NCI-H510A treated with DMSO at 0.1 percent for 48 hours (cell line): Measurements from ENCODE around the gene ARL4A.
A peak's percentile ranks its signal among the peaks of the same experiment; 100 is the strongest.

Experiments
- DNase-seq: peaks from one replicate; lab custom pipeline; 2025; lab: John Stamatoyannopoulos, UW

ARL4A gene

DNA sequence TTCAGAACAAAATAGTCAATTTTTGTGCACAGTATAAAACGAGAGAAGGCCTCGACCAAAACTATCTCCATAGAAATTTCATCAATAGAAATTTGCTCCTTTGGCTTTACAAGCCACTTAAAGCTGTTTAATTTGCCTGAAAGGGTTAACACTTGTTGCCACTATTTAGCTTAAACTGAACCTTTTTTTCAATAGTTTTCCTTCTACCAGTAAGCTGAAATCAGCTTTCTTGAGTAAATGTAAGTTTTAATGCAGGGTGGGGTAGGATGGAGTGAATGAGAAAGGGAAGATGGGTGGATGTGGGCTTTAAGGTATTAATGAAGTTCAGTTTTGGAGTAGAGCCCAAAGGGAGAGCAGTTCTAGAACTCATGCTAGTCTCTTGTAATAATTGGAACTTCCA is 39.5 kb downstream of the ARL4A start:
- no peak for DNase-seq

DNA sequence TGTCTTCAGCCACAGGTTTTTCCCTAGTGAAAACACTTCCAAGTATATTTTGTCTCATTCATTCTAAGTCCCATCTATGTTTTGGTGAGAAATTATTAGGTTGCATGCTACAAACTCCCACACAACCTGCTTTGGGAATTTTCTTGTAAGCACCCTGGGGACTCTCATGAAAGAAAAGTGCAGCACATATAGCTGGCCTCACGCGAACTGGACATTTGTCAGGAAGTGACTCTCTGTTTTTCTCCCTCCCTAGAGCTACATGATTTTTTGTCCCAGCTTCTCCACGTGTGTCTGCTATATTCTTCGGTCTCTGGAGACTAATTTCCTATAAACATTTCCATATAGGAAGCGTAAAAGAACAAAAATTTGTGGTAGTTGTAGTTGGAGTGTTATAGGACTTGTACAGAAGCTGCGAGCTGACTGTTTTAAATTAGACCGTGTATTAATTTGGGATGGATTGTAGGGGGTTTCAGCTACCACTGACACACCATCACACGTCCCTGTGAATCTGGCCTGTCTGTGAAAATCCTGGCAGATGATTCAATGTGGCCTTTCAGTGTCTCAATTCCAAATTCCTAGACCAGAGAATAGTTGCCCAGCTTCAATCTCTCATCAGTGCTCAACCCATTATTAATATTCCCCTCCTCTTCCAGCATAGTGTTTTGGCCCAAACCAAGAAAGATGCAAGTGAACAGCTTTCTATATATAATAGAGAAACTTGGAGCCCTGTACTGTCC is 40.2 kb downstream of the ARL4A start:
- DNase-seq: no peak

DNA sequence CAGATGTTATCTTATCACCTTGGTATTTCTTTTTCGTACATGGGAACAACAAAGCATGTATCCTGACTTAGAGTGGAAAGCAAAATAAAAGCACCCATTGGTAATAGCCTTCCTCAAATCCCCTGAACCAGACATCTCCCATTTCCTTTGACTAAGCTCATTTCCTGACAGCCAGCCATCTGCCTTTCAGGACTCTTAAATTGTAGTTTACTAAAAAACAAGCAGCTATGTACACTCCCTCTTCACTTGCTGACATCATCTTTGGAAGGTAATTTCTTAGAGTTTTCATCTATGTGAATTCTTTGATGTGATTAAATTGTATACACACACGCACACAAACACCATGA is 40.7 kb downstream of the ARL4A start:
- DNase-seq: peak; percentile 25

DNA sequence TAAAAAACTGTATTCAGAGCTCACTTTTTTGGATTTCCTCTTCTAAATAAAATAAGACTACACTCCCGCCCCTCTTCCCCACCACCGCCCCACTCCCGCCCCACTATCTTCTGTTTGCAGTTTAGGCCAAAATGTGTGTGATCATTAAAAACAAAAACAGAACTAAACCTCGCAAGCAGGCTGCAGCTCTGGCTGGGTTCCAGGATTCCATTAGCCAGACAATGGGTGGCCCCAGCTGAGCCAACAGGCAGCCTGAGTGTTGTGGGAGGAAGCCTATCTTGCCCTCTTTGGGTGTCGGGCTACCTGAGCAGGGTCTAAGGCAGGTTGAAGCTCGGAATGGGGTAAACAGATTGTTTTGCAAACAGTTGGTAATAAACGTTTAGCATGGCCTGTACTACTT is 41.7 kb downstream of the ARL4A start:
- DNase-seq: peak; percentile 70

DNA sequence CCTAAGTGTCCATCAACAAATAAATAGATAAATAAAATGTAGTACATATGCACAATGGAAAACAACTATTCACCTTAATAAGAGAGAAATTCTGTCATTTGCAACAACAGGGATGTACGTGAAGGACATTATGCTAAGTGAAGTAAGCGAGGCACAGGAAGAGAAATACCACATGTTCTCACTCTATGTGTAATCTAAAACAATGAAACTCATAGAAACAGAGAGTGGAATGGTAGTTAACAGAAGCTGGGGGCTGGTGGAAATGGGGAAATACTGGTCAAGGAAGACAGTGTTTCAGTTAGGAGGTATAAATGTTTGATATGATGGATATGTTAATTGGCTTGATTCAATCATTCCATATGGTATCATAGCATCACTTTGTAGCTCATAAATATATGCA is 43.1 kb downstream of the ARL4A start:
- DNase-seq: no peak

DNA sequence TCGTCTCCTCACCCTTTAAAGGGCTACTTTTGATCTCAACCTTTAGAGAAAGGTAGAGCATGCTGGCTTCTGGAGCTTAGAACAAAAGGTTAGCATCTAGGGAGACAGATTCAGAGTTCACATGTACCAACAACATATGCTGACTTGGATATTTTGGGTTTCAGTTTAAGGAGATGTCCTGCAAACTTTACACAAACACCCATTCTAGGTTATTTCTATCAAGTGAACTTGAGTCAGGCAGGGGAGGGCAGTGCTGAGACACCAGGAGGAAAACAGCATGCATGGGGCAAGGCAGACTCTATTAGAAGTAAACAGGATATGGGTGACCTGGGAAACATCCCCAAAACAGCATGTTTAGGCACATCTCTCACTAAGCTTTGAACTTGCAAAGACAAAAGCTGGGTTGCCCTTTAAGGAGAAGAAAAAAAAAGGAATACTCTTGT is 43.8 kb downstream of the ARL4A start:
- no peak for DNase-seq

DNA sequence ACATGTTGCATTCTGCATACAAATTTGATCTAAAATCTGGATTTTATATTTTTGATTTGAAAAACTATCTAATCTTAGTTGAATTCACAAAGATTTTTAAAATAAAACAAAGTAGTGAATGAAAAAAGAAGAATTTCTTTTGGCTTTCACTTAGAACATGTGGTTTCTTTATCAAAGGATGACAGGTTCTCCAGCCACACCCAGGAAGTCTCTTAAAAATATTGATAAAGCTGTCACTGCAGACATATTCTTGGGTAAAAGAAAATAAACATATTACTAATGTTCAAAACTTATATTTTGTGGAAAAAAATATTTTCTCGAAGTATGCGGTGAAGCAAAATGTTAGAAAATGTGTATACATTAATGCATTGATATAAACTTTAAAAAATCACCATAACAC is 44.3 kb downstream of the ARL4A start:
- DNase-seq: no peak

DNA sequence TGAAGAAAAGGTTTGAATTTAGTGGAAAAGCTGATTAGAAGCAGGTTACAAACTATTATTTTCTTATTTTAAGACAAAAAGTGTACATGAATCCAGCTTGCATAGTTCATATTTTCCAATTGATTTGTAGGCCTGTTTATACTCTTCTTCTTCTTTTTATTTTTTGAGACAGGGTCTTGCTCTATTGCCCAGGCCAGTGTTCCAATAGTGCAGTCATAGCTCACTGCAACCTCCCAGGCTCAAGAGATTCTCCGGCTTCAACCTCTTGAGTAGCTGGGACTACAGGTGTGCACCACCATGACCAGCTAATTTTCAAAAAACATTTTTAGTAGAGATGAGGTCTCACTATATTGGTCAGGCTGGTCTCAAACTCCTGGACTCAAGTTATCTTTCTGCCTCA is 45.0 kb downstream of the ARL4A start:
- DNase-seq: no peak

DNA sequence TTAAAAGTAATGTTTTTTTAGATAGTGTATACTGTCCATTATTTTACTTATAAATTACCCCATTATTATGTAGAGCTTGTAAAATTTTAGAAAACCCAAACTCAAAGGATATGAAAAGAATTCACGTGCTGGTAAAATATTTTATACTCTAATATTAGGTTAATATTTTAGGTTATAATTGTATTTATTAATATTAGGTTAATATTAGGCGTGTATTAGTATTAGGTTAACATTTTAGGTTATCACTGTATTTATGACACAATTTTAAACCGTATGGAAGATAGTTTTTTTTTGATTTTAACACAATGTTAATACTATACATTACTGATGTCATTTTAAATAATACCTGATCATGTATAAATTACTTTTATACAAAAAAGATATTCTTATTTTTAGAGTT is 48.5 kb downstream of the ARL4A start:
- DNase-seq: no peak

DNA sequence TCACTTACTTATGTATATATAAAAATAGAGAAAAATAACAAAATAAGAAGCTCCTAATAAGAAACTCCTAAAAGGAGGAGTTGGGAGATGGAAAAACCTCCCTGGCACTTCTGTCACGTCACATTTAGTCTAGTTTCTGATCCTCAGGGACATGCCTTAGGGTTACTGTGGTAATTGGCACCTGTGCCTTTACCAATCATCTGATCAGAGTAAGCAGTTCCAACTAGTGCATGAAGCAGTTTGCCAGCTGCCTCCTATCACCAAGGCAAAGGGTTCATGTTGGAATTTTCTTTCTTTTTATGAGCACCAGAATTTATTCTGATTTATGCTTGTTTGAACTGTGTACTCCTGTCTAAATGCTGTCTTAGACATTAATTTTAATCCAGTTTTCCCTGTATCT is 49.9 kb downstream of the ARL4A start:
- no peak for DNase-seq

DNA sequence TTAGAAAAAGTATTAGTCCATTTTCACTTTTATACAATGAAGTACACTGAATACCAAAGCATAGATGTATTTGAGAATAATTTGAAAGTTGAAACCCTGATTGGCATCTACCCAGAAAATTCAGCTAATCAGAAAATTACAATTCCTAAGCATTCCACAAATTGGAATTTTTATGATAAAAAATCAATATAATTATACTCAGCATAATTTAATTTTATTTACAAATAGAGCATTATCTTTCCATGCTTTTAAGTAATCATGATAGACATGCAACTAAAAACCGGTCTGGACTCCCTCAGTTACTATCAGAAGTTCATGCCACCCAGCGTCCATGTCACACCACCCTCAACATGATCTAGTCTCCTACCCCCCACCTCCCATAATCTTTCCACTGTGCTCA is 50.4 kb downstream of the ARL4A start:
- no peak for DNase-seq

DNA sequence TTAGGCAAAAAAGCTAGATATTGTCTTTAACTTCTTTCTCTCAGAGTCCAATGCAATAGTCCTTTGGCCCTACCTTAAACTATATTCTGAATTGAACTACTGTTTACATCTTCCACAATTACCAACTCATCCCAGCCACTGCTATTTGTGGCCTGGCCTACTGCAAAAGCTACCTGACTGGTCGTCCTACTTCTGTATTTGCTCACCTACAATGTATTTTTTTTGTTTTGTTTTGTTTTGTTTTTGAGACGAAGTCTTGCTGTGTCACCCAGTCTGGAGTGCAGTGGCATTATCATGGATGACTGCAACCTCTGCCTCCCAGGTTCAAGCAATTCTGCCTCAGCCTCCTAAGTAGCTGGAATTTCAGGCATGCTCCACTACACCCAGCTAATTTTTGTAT is 51.2 kb downstream of the ARL4A start:
- no peak for DNase-seq
